H1 (cell line): ENCODE data around the gene MEF2D. TPM values are rescaled to one million over a fixed set of nuclear protein-coding genes. Genes with fewer than 3 reads are reported as not detected.

Experiments
- CTCF ChIA-PET: fragments of 300-600 bp; sonication (Branson Sonifier 250); formaldehyde crosslinking; loops from one replicate; lab custom pipeline; 2021; ENCODE audit not compliant: partially characterized antibody; lab: Charles Lee
- POLR2A ChIA-PET: fragments of 300-600 bp; sonication (Branson Sonifier 250); formaldehyde crosslinking; loops from one replicate; lab custom pipeline; 2021; ENCODE audit warnings: inconsistent platforms; ENCODE audit not compliant: partially characterized antibody; lab: Charles Lee
- DNase-seq, 2 experiments: peaks; one replicate each; pipeline versions ENCODE4 v3.0.0 to v3.0.0-alpha.2; 2010 to 2022; ENCODE audit warnings: low spot score in 2 of 2, low read depth in 1 of 2, mixed read lengths in 1 of 2
- FAIRE-seq: peaks from 2 replicates; lab custom pipeline; 2011; peaks lifted over from hg19 to GRCh38; lab: Jason Lieb, UNC
- H2AFZ ChIP-seq: 2 replicates; pipeline ENCODE4 v1.8.1; 2012; ENCODE audit warnings: low read length, inconsistent platforms
- H2AK5ac ChIP-seq: 2 replicates; pipeline ENCODE4 v1.6.1; 2013; ENCODE audit warnings: low read depth, low read length
- H2BK120ac ChIP-seq: replicated peaks from 2 replicates; pipeline ENCODE3; 2013; ENCODE audit warnings: low read depth, low read length, inconsistent platforms
- H2BK12ac ChIP-seq: 2 replicates; pipeline ENCODE4 v1.6.1; 2013; ENCODE audit warnings: low read depth, low read length
- H2BK15ac ChIP-seq: 2 replicates; pipeline ENCODE4 v1.6.1; 2013; ENCODE audit warnings: low read length
- H2BK20ac ChIP-seq: 2 replicates; pipeline ENCODE4 v1.6.1; 2013; ENCODE audit warnings: low read length
- H2BK5ac ChIP-seq: 2 replicates; pipeline ENCODE4 v1.6.1; 2013; ENCODE audit warnings: low read depth, low read length
- H3K14ac ChIP-seq: 2 replicates; pipeline ENCODE4 v1.6.1; 2013; ENCODE audit warnings: inconsistent platforms; ENCODE audit not compliant: insufficient read length
- H3K18ac ChIP-seq: 2 replicates; pipeline ENCODE4 v1.6.1; 2013; ENCODE audit warnings: low read length; ENCODE audit errors: extremely low read depth
- H3K23ac ChIP-seq: 2 replicates; pipeline ENCODE4 v1.6.1; 2013; ENCODE audit warnings: inconsistent platforms; ENCODE audit not compliant: insufficient read length
- H3K23me2 ChIP-seq: 2 replicates; pipeline ENCODE4 v1.6.1; 2013; ENCODE audit warnings: low read depth, low read length
- H3K27ac ChIP-seq: 2 replicates; pipeline ENCODE4 v1.6.1; 2011; ENCODE audit warnings: low read depth, low read length, inconsistent platforms
- H3K27me3 ChIP-seq, 4 experiments: replicated peaks in 1 of 4; 1 replicate in 1 of 4; 2 replicates in 3 of 4; pipeline versions ENCODE4 v1.6.1 to v1.8.1; 2011 to 2013; ENCODE audit warnings: low read length in 3 of 4, mild to moderate bottlenecking in 3 of 4, inconsistent platforms in 2 of 4, mixed read lengths in 2 of 4, moderate library complexity in 1 of 4; ENCODE audit not compliant: control insufficient read depth in 3 of 4, insufficient read depth in 3 of 4; ENCODE audit errors: extremely low read depth in 1 of 4
- H3K36me3 ChIP-seq, 4 experiments: 2 replicates each; pipeline versions ENCODE4 v1.6.1 to v1.8.1; 2011 to 2013; ENCODE audit warnings: mild to moderate bottlenecking in 4 of 4, low read length in 3 of 4, moderate library complexity in 2 of 4, control low read depth in 1 of 4, inconsistent platforms in 1 of 4; ENCODE audit not compliant: insufficient read depth in 4 of 4, control insufficient read depth in 2 of 4
- H3K4ac ChIP-seq: replicated peaks from 2 replicates; pipeline ENCODE3; 2013; ENCODE audit warnings: low read length, low read depth, mixed read lengths, inconsistent platforms; ENCODE audit not compliant: insufficient read length
- H3K4me1 ChIP-seq, 4 experiments: replicated peaks in 1 of 4; 1 replicate in 1 of 4; 2 replicates in 3 of 4; pipeline versions ENCODE4 v1.6.1 to v1.8.1; 2011 to 2013; ENCODE audit warnings: low read length in 3 of 4, inconsistent platforms in 2 of 4, mixed read lengths in 1 of 4; ENCODE audit not compliant: insufficient read depth in 4 of 4, control insufficient read depth in 3 of 4
- H3K4me2 ChIP-seq, 2 experiments: 2 replicates each; pipeline versions ENCODE4 v1.6.1 to v1.8.1; 2011 to 2013; ENCODE audit warnings: low read depth in 2 of 2, low read length in 2 of 2, control low read depth in 1 of 2, inconsistent platforms in 1 of 2, mild to moderate bottlenecking in 1 of 2; ENCODE audit not compliant: insufficient read depth in 1 of 2
- H3K4me3 ChIP-seq, 4 experiments: fragments of 200-600, 300-600 bp in 1 of 4; sonication (generic), shearing (Covaris generic), sonication (Bioruptor Twin) in 1 of 4; 2 replicates each; pipeline versions ENCODE4 v1.5.1 to v1.8.1; 2011 to 2016; ENCODE audit warnings: low read length in 4 of 4, low read depth in 3 of 4, control low read depth in 2 of 4, inconsistent platforms in 2 of 4, mild to moderate bottlenecking in 2 of 4, mixed read lengths in 1 of 4, moderate library complexity in 1 of 4; ENCODE audit not compliant: insufficient read depth in 2 of 4; ENCODE audit errors: extremely low read depth in 1 of 4
- H3K56ac ChIP-seq: replicated peaks from 2 replicates; pipeline ENCODE3; 2013; ENCODE audit warnings: low read depth, mild to moderate bottlenecking, mixed read lengths, low read length, inconsistent platforms; ENCODE audit not compliant: insufficient read length
- H3K79me1 ChIP-seq: 2 replicates; pipeline ENCODE4 v1.6.1; 2013; ENCODE audit warnings: low read depth, low read length, control low read depth
- H3K79me2 ChIP-seq, 2 experiments: 2 replicates each; pipeline versions ENCODE4 v1.6.1 to v1.8.1; 2012 to 2013; ENCODE audit warnings: low read length in 2 of 2, mild to moderate bottlenecking in 2 of 2, inconsistent platforms in 1 of 2; ENCODE audit not compliant: insufficient read depth in 2 of 2, control insufficient read depth in 1 of 2
- H3K9ac ChIP-seq, 4 experiments: replicated peaks in 1 of 4; 1 replicate in 1 of 4; 2 replicates in 3 of 4; pipeline versions ENCODE4 v1.6.1 to v1.8.1; 2011 to 2013; ENCODE audit warnings: low read depth in 3 of 4, low read length in 3 of 4, control low read depth in 2 of 4, mild to moderate bottlenecking in 2 of 4, moderate library complexity in 2 of 4, inconsistent platforms in 1 of 4; ENCODE audit errors: extremely low read depth in 1 of 4
- H3K9me3 ChIP-seq, 2 experiments: 2 replicates each; pipeline versions ENCODE4 v1.6.1 to v1.8.1; 2012 to 2013; ENCODE audit warnings: mild to moderate bottlenecking in 2 of 2, moderate library complexity in 2 of 2, control low read depth in 1 of 2, inconsistent platforms in 1 of 2, low read depth in 1 of 2, low read length in 1 of 2, mixed read lengths in 1 of 2; ENCODE audit not compliant: insufficient read depth in 2 of 2
- H4K20me1 ChIP-seq, 2 experiments: replicated peaks in 1 of 2; 2 replicates each; pipeline versions ENCODE3 to v1.8.1; 2011 to 2013; ENCODE audit warnings: inconsistent platforms in 2 of 2, low read length in 2 of 2, mild to moderate bottlenecking in 1 of 2; ENCODE audit not compliant: insufficient read depth in 2 of 2, control insufficient read depth in 1 of 2
- H4K5ac ChIP-seq: 2 replicates; pipeline ENCODE4 v1.6.1; 2013; ENCODE audit warnings: low read length, low read depth, mixed read lengths, inconsistent platforms; ENCODE audit not compliant: insufficient read length
- H4K8ac ChIP-seq: 2 replicates; pipeline ENCODE4 v1.8.0; 2013; ENCODE audit warnings: mild to moderate bottlenecking, moderate library complexity, low read length, inconsistent platforms; ENCODE audit not compliant: insufficient read depth; ENCODE audit errors: extremely low read depth
- H4K91ac ChIP-seq: replicated peaks from 2 replicates; pipeline ENCODE3; 2013; ENCODE audit warnings: low read length, mixed read lengths, inconsistent platforms; ENCODE audit not compliant: insufficient read length
- ATF2 ChIP-seq: IDR thresholded peaks from 2 replicates; pipeline ENCODE4 v1.6.1; 2012; ENCODE audit warnings: low read length, inconsistent platforms
- ATF3 ChIP-seq: IDR thresholded peaks from 2 replicates; pipeline ENCODE4 v1.6.1; 2011; ENCODE audit warnings: low read depth, mild to moderate bottlenecking, low read length; ENCODE audit not compliant: insufficient read depth
- EZH2 ChIP-seq: fragments of 200-600 bp; sonication (generic); IDR thresholded peaks from 2 replicates; pipeline ENCODE4 v1.7.1; 2012; ENCODE audit warnings: low read depth, mild to moderate bottlenecking, moderate library complexity, low read length, inconsistent platforms; ENCODE audit not compliant: severe bottlenecking
- HDAC6 ChIP-seq: IDR thresholded peaks from one replicate; pipeline ENCODE4 v1.7.1; 2012; ENCODE audit warnings: low read depth, mild to moderate bottlenecking, inconsistent platforms, low read length, moderate library complexity
- MAFK ChIP-seq: IDR thresholded peaks from 2 replicates; pipeline ENCODE4 v1.6.1; 2012; ENCODE audit warnings: low read depth, mild to moderate bottlenecking, improper control_type of control experiment, low read length
- POLR2A ChIP-seq, 2 experiments: IDR thresholded peaks; 1 replicate in 1 of 2; 2 replicates in 1 of 2; pipeline ENCODE4 v1.6.1; 2011; ENCODE audit warnings: low read depth in 2 of 2, low read length in 2 of 2, mild to moderate bottlenecking in 2 of 2; ENCODE audit errors: control extremely low read depth in 1 of 2
- POU5F1 ChIP-seq: IDR thresholded peaks from 2 replicates; pipeline ENCODE4 v1.6.1; 2011; ENCODE audit warnings: low read depth, mild to moderate bottlenecking, low read length, moderate library complexity
- TCF12 ChIP-seq: IDR thresholded peaks from 2 replicates; pipeline ENCODE4 v1.6.1; 2011; ENCODE audit warnings: low read depth, mild to moderate bottlenecking, low read length
- WGBS, 2 experiments: shearing (Covaris generic) in 1 of 2; methylation state at CpG; one replicate each; pipeline versions ENCODE4 v1.1.6 to v1.1.7; 2013 to 2015; ENCODE audit warnings: low lambda C conversion rate in 2 of 2, mixed read lengths in 2 of 2, inconsistent platforms in 1 of 2, low coverage in 1 of 2, missing lambda C conversion rate in 1 of 2; ENCODE audit not compliant: insufficient replicate concordance in 2 of 2, insufficient coverage in 1 of 2, insufficient read length in 1 of 2; ENCODE audit errors: extremely low coverage in 1 of 2, missing lambda C conversion rate in 1 of 2; 5-methylcytosine and 5-hydroxymethylcytosine counted together
- polyA plus RNA-seq, 7 experiments: library from polyadenylated mRNA; depleted of rRNA in 3 of 7; stranded (reverse) in 5 of 7; unstranded in 2 of 7; fragments of >200 nt in 5 of 7; fragments of 200-250 nt in 2 of 7; gene quantifications; 1 replicate in 5 of 7; 2 replicates in 1 of 7; 4 replicates in 1 of 7; pipeline versions ENCODE4 v1.2.1 to v1.2.3, GENCODE V29; 2011 to 2013; ENCODE audit warnings: missing spikeins in 2 of 7, mixed read lengths in 2 of 7
- total RNA-seq: library from RNA; stranded (reverse); fragmentation: NEBNext Ultra II Directional; extraction: Animal tissue kit (Norgen Biotek cat#: 25700); gene quantifications from 2 replicates; pipeline ENCODE4 v1.2.1, GENCODE V29; 2021

MEF2D gene
- total and polyA plus RNA-seq, 2 of the 8 experiments (the other 6 are each of a cell fraction or from before 2014, with no cell fraction given): 17.3 to 20.3 TPM

- no peak overlapping the region for H3K27ac ChIP-seq
- ChIA-PET CTCF (interaction anchor here (0.6 to 3.9 kb wide), 16 partner anchors 8 to 152 kb away, joined by 3 to 20 read pairs (median 4); no protein-coding TSS in a partner anchor), POLR2A (interaction anchor here (0.9 to 1.9 kb wide), 4 partner anchors 9 to 25 kb away, joined by 3 to 10 read pairs (median 4); no protein-coding TSS in a partner anchor)
- H4K91ac ChIP-seq: no peak overlapping the region
- H3K4me1 ChIP-seq: peaks cover 10 to 24% (median 15%) of the 10 kb centered on the region in 4 experiments
- no peak overlapping the region for H3K23ac ChIP-seq
- H2BK15ac ChIP-seq: no peak overlapping the region
- no peak overlapping the region for H3K9ac ChIP-seq
- H2AFZ ChIP-seq: no peak overlapping the region
- TF ChIP-seq ATF2: no peak
- no peak for TF ChIP-seq POU5F1
- TF ChIP-seq TCF12: no peak
- TF ChIP-seq ATF3: no peak
- no peak for TF ChIP-seq EZH2
- TF ChIP-seq POLR2A (IDR thresholded peaks at IDR 0.05; ENCODE audit: control extremely low read depth in 1 of 2, low read depth in 2 of 2, low read length in 2 of 2): no peak
- no peak for TF ChIP-seq HDAC6
- no peak for TF ChIP-seq MAFK
- no peak overlapping the region for H2BK20ac ChIP-seq
- no peak overlapping the region for H4K5ac ChIP-seq
- no peak overlapping the region for H2BK120ac ChIP-seq
- H4K8ac ChIP-seq: no peak overlapping the region
- no peak for DNase-seq
- peaks cover 3% of the 10 kb centered on the region; the same call in 1 of the 2 replicates for H3K23me2 ChIP-seq
- H3K79me1 ChIP-seq: no peaks in the 10 kb centered on the region
- no peaks in the 10 kb centered on the region for H3K27me3 ChIP-seq
- WGBS, 2 experiments: 93% methylated on average over 7 of the region's 7 CpGs; no CpG with 5 or more reads in 1 of the 2 experiments
- no peak overlapping the region for H3K18ac ChIP-seq
- no peaks in the 10 kb centered on the region for H4K20me1 ChIP-seq
- H3K9me3 ChIP-seq: no peaks in the 10 kb centered on the region; a peak in 1 of 4 replicates
- no peak overlapping the region for H3K14ac ChIP-seq
- H3K4ac ChIP-seq: no peak overlapping the region
- no peak overlapping the region for H2BK5ac ChIP-seq
- no peak overlapping the region for H2BK12ac ChIP-seq
- no peak overlapping the region for H3K4me3 ChIP-seq
- H3K79me2 ChIP-seq: no peaks in the 10 kb centered on the region
- H3K56ac ChIP-seq: no peak overlapping the region
- no peak for FAIRE-seq
- H3K4me2 ChIP-seq: peak overlapping the region in 1 of 2 experiments; percentile 8; a peak in 1 of 4 replicates
- no peaks in the 10 kb centered on the region for H3K36me3 ChIP-seq
- H2AK5ac ChIP-seq: no peak overlapping the region
Observed at GRCh38 chr1:156508205-156508954, 7.8 kb upstream of the MEF2D start.
